Spinal cord (tissue), 10 donors: ENCODE data around the gene MTCP1. TPM values are rescaled to one million over a fixed set of nuclear protein-coding genes. Genes with fewer than 3 reads are reported as not detected.
A peak's percentile ranks its signal among the peaks of the same experiment; 100 is the strongest.

ENCODE experiments used
- DNase-seq, 6 donors: peaks; one replicate each; pipeline versions ENCODE4 v3.0.0 to v3.0.0-alpha.2; 2013 to 2015; ENCODE audit warnings: low spot score in 6 of 6, low read depth in 4 of 6
- H3K27ac ChIP-seq: one replicate; pipeline ENCODE4 v1.5.1; 2013; ENCODE audit warnings: low read depth, low read length, control low read depth
- H3K27me3 ChIP-seq: one replicate; pipeline ENCODE4 v1.6.1; 2013; ENCODE audit warnings: low read length; ENCODE audit not compliant: control insufficient read depth, insufficient read depth
- H3K36me3 ChIP-seq: one replicate; pipeline ENCODE4 v1.6.1; 2013; ENCODE audit warnings: low read length; ENCODE audit not compliant: control insufficient read depth, insufficient read depth
- H3K4me1 ChIP-seq: one replicate; pipeline ENCODE4 v1.6.1; 2013; ENCODE audit warnings: low read length; ENCODE audit not compliant: control insufficient read depth, insufficient read depth
- H3K4me3 ChIP-seq: one replicate; pipeline ENCODE4 v1.5.1; 2013; ENCODE audit warnings: low read depth, low read length, control low read depth
- H3K9me3 ChIP-seq: one replicate; pipeline ENCODE4 v1.6.1; 2013; ENCODE audit warnings: low read length; ENCODE audit not compliant: control insufficient read depth, insufficient read depth
- WGBS: methylation state at CpG from one replicate; pipeline ENCODE4 v1.1.5; 2013; ENCODE audit warnings: missing lambda C conversion rate; ENCODE audit not compliant: insufficient coverage; 5-methylcytosine and 5-hydroxymethylcytosine counted together
- polyA plus RNA-seq, 2 donors: library from polyadenylated mRNA; unstranded; fragments of 120-200 nt; gene quantifications; one replicate each; pipeline ENCODE4 v1.2.1, GENCODE V29; 2013; ENCODE audit not compliant: insufficient read length in 2 of 2
- total RNA-seq, 2 donors: library from RNA; depleted of rRNA in 1 of 2; stranded (reverse); fragments of 120-200 nt in 1 of 2; fragments of >200 nt in 1 of 2; gene quantifications; one replicate each; pipeline versions ENCODE4 v1.2.3 to v1.2.4, GENCODE V29; 2013 to 2014
- donor health status: healthy.

Gene MTCP1
- total and polyA plus RNA-seq, 4 donors, result 13.3 to 24.9 (median 18.4) TPM

GRCh38 chrX:155056471-155056870 is 14.5 kb downstream of the MTCP1 start:
- no peaks in the 10 kb centered on the region for H3K36me3 ChIP-seq
- H3K9me3 ChIP-seq, result no peaks in the 10 kb centered on the region
- no peak for DNase-seq
- no peaks in the 10 kb centered on the region for H3K27me3 ChIP-seq
- H3K4me1 ChIP-seq, result peaks cover 4% of the 10 kb centered on the region
- WGBS, result no CpG with 5 or more reads among the region's 1 CpG
- H3K27ac ChIP-seq, result no peak overlapping the region
- H3K4me3 ChIP-seq, result no peak overlapping the region

- DNase-seq, result no peak
- H3K4me1 ChIP-seq, result peaks cover 4% of the 10 kb centered on the region
- no peak overlapping the region for H3K27ac ChIP-seq
- H3K36me3 ChIP-seq, result no peaks in the 10 kb centered on the region
- no peak overlapping the region for H3K4me3 ChIP-seq
- no CpG with 5 or more reads among the region's 3 CpGs for WGBS
- no peaks in the 10 kb centered on the region for H3K9me3 ChIP-seq
- no peaks in the 10 kb centered on the region for H3K27me3 ChIP-seq
Observed at GRCh38 chrX:155055494-155055893, 15.4 kb downstream of the MTCP1 start.

- WGBS, result 50% methylated on average over 1 of the region's 4 CpGs
Observed at GRCh38 chrX:155054255-155054654, 16.7 kb downstream of the MTCP1 start.

GRCh38 chrX:155053656-155054055 is 17.3 kb downstream of the MTCP1 start:
- no peaks in the 10 kb centered on the region for H3K27me3 ChIP-seq
- 75% methylated on average over 3 of the region's 3 CpGs for WGBS

More at GRCh38 chrX:155054255-155054654, 16.7 kb downstream of the MTCP1 start:
- H3K9me3 ChIP-seq, result no peaks in the 10 kb centered on the region
- H3K27ac ChIP-seq, result no peak overlapping the region
- no peaks in the 10 kb centered on the region for H3K36me3 ChIP-seq
- DNase-seq, result no peak
- peaks cover 4% of the 10 kb centered on the region for H3K4me1 ChIP-seq
- no peaks in the 10 kb centered on the region for H3K27me3 ChIP-seq
- H3K4me3 ChIP-seq, result no peak overlapping the region

GRCh38 chrX:155052738-155053498 is 18.0 kb downstream of the MTCP1 start:
- no peak overlapping the region for H3K4me3 ChIP-seq
- H3K27ac ChIP-seq, result no peak overlapping the region
- DNase-seq, result no peak
- H3K27me3 ChIP-seq, result no peaks in the 10 kb centered on the region
- H3K36me3 ChIP-seq, result no peaks in the 10 kb centered on the region
- no peaks in the 10 kb centered on the region for H3K9me3 ChIP-seq
- H3K4me1 ChIP-seq, result peaks cover 4% of the 10 kb centered on the region
- 78% methylated on average over 4 of the region's 5 CpGs for WGBS

More at GRCh38 chrX:155053656-155054055, 17.3 kb downstream of the MTCP1 start:
- Histone ChIP-seq H3K4me1 (peaks cover 4% of the 10 kb centered on the region), H3K4me3 (no peak overlapping the region), H3K36me3 (no peaks in the 10 kb centered on the region), H3K9me3 (no peaks in the 10 kb centered on the region), H3K27ac (no peak overlapping the region)
- DNase-seq, result no peak

- Histone ChIP-seq H3K27ac (no peak overlapping the region), H3K4me1 (no peaks in the 10 kb centered on the region), H3K4me3 (no peak overlapping the region), H3K36me3 (peaks cover 3% of the 10 kb centered on the region), H3K27me3 (no peaks in the 10 kb centered on the region), H3K9me3 (no peaks in the 10 kb centered on the region)
- DNase-seq, result peak in 2 of 6 donors; percentile 34 to 57
- 23% methylated on average over 4 of the region's 9 CpGs for WGBS
Observed at GRCh38 chrX:155048977-155049619, 21.8 kb downstream of the MTCP1 start.

DNA sequence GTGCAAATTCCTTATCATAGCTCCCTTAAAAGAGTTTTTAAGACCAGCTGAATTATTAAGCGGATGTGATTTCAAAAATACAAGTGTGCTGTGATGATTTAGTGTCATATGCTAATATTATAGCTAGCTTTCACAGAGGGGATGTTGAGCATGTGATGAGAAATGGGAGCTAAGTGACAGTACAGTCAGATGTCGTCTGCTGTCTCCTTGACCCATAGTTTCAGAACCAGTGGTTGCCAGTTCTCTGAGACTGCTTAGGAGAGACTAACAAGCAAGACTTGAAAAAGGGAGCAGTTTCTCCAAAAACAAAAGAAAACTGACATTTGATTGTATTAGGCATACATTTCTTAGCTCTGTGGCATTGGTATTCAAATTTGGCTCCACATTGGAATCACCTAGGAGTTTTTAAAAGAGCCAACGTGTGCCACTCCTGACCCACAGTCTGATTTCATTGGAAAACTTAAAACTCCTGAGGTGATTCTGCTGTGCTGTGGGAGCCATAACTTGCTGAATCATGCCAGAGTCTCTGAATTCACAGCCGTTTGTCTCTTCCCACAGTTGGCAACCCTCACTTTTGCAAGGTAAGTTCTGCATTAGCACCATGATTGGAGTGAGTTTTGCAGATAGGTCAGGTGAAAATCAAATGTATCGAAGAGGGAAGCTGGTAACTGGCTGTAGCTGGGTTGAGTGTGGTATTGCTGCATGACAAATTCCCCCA is 24.0 kb downstream of the MTCP1 start:
- WGBS, result 68% methylated on average over 3 of the region's 5 CpGs
- Histone ChIP-seq H3K4me1 (no peaks in the 10 kb centered on the region), H3K36me3 (peaks cover 3% of the 10 kb centered on the region), H3K27ac (no peak overlapping the region), H3K27me3 (no peaks in the 10 kb centered on the region), H3K4me3 (no peak overlapping the region), H3K9me3 (no peaks in the 10 kb centered on the region)
- DNase-seq, result no peak

DNA sequence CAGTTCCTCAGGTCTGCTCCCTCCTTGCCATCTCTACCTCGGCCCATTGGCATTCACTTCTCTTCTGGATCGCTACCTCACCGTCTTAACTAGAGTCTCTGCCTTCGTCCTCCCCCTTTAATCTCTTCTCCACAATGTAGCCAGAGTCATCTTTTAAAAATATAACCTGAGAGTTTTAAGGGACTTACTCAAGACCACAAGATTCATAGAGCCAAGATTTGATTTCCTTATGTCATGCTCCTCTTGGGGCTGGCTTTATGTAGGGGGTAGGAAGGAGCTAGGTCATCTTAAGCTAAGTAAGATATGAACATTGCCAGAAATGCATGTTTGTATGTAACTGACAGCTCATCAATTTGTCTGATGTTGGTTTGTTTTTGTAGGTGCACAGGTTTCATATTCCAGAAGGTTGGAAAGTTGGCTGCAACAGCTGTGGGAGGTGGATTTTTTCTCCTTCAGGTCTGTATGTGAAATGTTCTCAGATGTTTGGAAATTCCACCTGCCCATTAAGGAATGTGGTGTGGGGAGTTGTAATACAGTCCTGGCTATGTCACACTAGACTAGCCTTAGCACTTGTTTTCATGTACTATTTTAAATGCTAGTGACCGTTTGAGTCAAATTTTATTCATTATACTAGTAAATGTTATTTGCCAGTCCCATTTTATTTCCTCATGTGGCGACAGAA is 24.7 kb downstream of the MTCP1 start:
- H3K27me3 ChIP-seq, result no peaks in the 10 kb centered on the region
- no peaks in the 10 kb centered on the region for H3K4me1 ChIP-seq
- H3K4me3 ChIP-seq, result no peak overlapping the region
- no peak for DNase-seq
- H3K27ac ChIP-seq, result no peak overlapping the region
- peaks cover 3% of the 10 kb centered on the region for H3K36me3 ChIP-seq
- no peaks in the 10 kb centered on the region for H3K9me3 ChIP-seq
- 86% methylated on average over 3 of the region's 6 CpGs for WGBS

DNA sequence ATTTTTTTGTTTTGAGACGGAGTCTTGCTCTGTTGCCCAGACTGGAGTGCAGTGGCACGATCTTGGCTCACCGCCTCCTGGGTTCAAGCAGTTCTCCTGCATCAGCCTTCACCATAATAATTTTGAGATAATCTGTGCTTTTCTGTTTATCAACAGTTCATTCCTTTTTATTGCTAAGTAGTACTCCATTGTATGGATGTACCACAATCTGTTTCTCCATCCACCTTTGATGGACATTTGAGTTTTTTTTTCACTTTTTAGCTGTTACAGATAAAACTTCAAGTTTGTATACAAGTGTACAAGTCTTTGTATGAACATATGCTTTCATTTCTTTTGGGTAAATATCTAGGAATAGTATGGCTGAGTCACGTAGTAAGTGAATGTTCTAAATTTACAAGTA is 35.2 kb downstream of the MTCP1 start:
- Histone ChIP-seq H3K27me3 (no peaks in the 10 kb centered on the region), H3K9me3 (no peaks in the 10 kb centered on the region), H3K36me3 (no peaks in the 10 kb centered on the region), H3K27ac (no peak overlapping the region), H3K4me3 (no peak overlapping the region), H3K4me1 (no peaks in the 10 kb centered on the region)
- DNase-seq, result no peak
- WGBS, result no CpG with 5 or more reads among the region's 4 CpGs
